GM19351 (cell line): ENCODE measurements around the gene SPRING1.
"Not testable (repeated sequence)": the region's sequence is repeated elsewhere in the genome, so short reads cannot be mapped to it uniquely, and the experiment has no call there.

Source experiments
- ATAC-seq: cut with Tn5 transposase; IDR thresholded peaks from one replicate; pipeline ENCODE4 v1.9.1; 2021; ENCODE audit warnings: mild to moderate bottlenecking, moderate library complexity; ENCODE audit not compliant: unreplicated experiment

Gene SPRING1, protein sequence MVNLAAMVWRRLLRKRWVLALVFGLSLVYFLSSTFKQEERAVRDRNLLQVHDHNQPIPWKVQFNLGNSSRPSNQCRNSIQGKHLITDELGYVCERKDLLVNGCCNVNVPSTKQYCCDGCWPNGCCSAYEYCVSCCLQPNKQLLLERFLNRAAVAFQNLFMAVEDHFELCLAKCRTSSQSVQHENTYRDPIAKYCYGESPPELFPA

DNA sequence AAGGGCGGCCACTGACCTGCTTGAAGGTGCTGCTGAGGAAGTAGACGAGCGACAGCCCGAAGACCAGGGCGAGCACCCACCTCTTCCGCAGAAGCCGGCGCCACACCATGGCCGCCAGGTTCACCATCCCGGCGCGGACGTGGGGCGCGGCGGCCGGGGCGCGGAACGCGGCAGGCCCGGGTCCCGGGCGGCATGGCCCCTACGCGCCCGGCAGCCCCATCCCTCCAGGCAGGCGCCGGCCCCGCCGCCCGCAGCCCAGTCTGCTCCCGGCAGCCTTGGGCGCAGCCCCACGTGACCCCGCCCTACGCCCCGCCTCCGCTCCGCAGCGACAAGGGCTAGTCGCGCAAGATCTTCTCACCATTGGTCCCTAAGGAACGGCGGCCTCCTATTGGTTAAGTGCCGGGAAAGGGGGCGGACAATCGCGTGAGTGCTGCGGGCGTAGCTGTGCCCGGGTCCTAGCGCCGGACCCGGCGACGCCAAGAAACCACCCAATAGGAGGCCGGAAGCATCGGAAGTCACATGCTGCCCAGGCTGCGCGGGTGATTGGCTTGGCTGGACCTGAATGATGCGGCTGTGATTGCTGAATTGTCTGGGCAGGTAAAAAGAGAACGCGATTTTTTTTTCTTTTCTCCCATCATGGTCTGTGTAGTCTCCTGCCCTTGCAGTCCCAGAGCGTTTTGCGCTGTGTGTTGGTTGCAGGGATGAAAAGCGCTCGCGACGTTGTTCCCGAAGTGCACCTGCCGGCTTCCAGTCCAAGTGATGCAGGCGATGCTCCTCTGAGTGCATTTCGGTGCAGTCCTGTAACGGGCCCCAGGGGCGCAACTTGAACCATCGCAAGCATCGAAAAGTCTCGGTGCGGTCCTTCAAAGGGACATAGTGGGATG, at the start of gene SPRING1, which contains the start of gene RNFT2:
Gene SPRING1 (minus strand): TSS at position 296 of the 884 bp plus-strand sequence. CDS start 169 bp downstream, at position 127.
Gene RNFT2 (plus strand): TSS at position 542 of the 884 bp plus-strand sequence. CDS start 2,183 bp downstream, outside the sequence.
- ATAC-seq: peak; percentile 95

GRCh38 chr12:116784238-116784612, 46.4 kb upstream of the SPRING1 start:
- no peak for ATAC-seq

DNA sequence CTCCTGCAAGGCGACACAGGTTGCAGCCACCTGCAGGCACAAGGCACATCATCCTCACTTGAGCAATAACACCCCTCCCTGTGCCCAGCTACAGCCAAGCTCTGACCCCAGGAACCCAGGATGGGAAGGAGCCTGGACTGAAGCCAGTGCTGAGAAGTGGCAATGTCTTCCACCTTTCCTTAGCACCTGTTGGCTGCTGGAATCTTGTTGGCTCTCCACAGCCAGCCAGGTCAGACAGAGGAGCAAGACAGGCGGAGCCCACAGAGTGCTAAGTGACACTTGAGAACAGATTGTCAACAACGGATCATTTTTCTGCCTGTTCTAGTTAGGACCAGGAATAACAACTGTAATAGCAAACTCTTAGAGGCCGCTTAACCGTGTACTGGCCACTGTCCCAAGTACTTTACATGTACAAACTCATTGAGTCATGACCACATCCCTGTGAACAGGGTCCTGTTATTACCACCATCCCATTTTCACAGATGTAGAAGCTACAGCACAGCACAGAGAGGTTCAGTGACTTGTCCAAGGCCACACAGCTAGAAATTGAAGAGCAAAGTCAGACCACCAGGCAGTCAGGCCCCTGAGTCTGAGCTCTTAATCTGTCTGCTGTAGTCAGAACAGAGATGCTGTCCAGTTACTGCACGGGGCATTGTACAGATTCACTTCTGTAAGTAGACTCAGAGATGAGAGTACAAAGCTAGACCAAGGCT, 45.8 kb upstream of the SPRING1 start:
- no peak for ATAC-seq

DNA sequence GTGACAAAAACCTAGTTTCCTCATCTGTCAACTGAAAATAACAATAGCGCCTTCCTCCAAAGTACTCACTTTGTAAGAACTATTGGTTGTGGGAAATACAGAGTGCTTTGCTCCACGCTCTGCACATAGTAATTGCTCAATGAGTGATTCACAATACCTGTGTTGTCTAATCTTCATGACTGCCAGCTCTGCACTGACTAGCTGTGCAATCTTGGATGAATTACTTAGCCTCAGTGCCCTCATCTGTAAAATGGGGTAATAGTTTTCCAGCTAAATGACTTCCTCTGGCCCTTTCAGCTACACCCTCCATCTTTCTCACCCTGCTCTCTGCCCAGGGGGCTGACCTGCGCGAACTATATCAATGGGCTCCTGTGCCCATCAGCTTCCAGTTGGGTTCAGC, 43.1 kb upstream of the SPRING1 start:
- ATAC-seq: no peak

DNA sequence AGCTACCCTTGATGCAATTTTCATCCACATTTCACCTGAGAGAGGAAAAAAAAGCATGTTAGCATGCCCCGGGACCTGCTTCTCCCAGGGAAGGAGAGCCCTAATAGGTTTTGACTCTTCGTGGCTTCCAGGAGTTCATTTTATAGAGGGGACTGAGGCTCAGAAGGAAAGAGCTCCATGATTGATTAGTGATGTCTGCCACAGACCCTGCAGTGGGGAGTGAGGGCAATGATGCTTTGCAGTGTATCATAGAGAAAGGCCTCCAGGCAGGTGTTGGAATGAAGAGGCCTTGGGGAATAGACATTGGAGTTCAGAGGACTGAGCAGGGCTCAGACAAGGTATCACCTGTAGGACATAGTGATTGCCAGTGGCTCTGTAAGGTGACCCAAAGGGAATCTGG, 41.7 kb upstream of the SPRING1 start:
- no peak for ATAC-seq

DNA sequence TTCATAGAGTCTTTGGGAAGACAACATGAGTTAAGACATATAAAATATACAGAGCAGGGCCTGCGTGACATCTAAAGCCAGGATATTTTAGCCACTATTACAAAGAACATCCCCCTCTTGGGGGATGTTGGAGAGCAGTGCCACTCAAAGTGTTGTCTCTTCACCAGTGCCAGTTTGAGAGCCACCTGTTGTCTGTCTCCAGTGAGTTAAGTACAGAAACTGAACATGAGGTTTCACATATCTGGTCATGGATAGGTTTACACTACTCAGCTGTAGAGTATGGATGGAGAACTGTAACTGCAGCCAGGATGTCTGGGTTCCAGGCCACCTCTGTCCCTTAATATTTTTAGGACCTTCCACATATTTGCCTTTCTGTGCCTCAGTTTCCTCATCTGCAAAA, 39.4 kb upstream of the SPRING1 start:
- no peak for ATAC-seq

DNA sequence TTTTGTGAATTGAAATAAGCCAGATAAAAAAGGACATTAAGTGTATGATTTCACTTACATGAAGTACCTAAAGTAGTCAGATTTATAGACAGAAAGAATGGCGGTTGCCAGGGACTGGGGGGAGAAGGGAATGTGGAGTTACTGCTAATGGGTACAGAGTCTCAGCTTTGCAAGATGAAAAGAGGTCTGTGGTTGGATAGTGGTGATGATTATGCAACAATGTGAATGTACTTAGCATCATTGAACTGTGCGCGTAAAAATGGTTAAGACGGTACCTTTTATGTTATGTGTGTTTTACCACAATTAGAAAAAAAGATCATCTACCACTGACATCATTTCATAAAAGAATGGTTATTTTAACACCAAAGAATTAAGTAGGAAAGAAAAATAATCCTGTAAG, 36.2 kb upstream of the SPRING1 start:
- ATAC-seq: no peak

DNA sequence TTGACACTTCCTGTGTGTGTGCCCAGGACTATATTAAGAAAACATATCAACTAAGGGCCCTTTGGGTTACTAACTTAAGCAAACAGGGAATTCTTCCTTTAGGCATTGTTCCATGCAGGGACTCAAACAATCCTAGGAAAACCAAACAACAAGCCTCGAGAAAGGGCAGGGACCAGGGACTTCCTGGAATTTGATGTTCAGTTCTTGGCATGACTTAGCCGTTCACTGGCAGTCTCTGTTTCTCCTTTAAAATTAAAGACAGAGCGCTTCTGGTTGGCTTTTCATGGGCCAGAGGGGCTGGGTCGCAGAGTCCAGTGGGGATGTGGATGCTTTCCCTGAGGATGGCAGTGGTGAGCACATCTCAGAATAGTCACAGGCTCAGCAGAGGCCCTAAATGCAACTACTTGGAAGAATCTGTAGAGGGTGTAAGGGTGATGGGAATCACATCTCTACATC, 35.4 kb upstream of the SPRING1 start:
- no peak for ATAC-seq

GRCh38 chr12:116771651-116772050, 33.8 kb upstream of the SPRING1 start:
- no peak for ATAC-seq

DNA sequence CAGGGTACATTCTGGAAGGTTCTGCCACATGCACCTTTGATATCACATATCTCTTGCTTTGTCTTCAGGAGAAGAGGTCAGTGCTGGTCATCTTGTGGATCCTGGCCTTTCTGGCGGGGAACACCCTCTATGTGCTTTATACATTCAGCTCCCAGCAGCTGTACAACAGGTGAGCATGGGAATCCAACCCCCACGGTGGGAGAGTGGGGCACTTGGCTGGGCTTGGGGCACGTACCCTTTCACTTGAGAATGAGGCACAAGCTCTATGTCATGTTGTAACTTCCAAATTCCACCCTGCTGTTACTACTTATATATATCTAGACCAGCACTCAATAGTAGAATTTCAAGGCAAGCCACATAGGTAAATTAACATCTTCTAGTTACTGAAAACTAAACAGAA, 28.9 kb upstream of the SPRING1 start:
- ATAC-seq: no peak

DNA sequence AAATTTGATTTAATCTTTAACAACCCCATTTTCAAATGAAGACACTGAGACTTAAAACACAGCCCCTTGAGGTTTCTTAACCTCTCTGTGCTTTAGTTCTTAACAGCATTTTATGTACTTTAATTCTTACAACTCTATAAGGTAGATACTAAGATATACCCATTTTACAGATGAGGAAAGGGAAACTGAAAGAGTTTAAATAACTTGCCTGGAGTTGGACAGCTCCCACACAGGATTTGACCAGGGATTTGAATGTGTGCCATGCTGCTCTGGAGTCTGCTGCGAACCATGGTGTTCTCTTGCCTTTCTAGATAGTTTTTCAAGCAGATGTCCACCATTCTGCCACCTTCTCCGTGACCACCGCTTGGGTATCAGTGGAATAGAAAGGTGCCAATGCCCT, 28.4 kb upstream of the SPRING1 start:
- ATAC-seq: no peak

- ATAC-seq: no peak
These were observed 27.4 kb upstream of the SPRING1 start for GRCh38 chr12:116765271-116765670.

DNA sequence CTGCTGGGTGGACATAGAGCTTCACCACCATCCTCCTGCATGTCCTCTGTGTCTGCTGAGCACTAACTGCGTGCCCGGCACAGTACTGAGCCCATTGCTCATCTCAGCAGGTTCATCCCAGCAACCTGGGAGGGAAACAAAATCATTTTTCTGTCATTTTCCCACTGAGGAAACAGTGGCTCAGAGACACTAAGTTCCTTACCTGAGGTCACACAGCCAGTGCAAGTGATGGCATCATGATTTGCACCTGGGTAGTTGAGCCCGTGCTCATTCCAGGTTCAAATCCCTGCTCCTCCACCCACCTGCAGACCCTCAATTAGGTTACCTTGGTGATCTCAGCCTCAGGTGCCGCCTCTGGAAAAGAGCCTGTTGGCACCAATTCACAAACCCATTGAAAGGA, 23.6 kb upstream of the SPRING1 start:
- ATAC-seq: no peak

DNA sequence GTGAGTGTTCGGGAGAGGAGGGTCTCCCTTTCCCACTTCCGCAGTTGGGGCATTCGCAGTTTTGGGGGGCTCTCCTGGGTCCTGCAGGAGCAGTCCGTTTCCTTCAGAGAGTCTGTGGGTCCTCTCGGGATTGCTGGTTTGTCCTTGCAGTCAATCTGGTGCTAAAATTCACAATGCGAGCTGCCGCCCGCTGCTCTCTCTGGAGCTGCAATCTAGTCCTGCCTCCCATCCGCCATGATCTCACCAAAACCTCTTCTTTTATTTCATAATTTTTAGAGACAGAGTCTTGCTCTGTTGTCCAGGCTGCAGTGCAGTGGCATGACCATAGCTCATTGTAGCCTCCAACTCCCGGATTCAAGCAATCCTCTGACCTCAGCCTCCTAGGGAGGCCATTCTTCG, 22.8 kb upstream of the SPRING1 start:
- ATAC-seq: no peak

- ATAC-seq: peak; percentile 51
These were observed 22.1 kb upstream of the SPRING1 start for GRCh38 chr12:116759783-116760621.

- not testable (repeated sequence) for ATAC-seq
These were observed 16.9 kb upstream of the SPRING1 start for GRCh38 chr12:116754783-116755182.

GRCh38 chr12:116754097-116754496, 16.2 kb upstream of the SPRING1 start:
- not testable (repeated sequence) for ATAC-seq

GRCh38 chr12:116750298-116750697, 12.4 kb upstream of the SPRING1 start:
- no peak for ATAC-seq

DNA sequence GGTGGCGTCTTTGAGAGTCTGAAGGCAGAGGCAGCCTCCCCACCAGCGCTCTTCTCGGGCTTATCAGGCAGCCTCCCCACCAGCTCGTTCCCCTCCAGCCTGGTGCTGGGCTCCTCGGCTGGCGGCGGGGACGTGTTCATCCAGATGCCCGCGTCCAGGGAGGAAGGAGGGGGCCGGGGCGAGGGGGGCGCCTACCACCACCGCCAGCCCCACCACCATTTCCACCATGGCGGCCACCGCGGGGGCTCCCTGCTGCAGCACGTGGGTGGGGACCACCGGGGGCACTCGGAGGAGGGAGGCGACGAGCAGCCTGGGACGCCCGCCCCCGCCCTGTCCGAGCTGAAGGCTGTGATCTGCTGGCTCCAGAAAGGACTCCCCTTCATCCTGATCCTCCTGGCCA, 12.0 kb upstream of the SPRING1 start:
- no peak for ATAC-seq

DNA sequence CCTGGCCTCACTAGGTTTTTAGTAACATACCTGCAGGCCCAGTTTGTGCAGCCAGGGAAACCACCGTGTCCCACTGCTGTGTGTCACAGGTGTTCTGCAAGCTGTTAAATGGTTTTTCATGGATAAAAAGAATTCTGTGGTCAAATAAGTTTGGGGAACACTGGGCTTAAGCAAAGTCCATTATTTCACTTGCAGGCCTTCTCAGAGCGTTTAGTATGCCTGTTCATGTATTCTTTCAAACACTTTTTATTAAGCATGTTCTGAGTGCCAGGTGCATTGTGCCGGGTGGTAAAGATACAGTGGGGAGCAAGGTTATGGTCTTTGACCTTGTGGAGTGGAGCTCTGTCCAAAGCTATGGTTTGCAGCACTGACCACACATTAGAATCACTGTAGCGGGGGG, 7.7 kb upstream of the SPRING1 start:
- ATAC-seq: no peak

- ATAC-seq: no peak
These were observed 6.9 kb upstream of the SPRING1 start for GRCh38 chr12:116744766-116745165.
